C4-2B (cell line): Measurements from ENCODE around the gene SUMO3.

Experiments
- ZFX ChIP-seq: fragments of 450-650 bp; IDR thresholded peaks from 2 replicates; pipeline ENCODE4 v1.6.1; 2017
- TF ChIP-seq, protein P1 (sequence below): fragments of 450-650 bp; conservative IDR thresholded peaks from 2 replicates; pipeline ENCODE4 v1.5.1; 2017; ENCODE audit warnings: mild to moderate bottlenecking

- TF ChIP-seq, protein P1, sequence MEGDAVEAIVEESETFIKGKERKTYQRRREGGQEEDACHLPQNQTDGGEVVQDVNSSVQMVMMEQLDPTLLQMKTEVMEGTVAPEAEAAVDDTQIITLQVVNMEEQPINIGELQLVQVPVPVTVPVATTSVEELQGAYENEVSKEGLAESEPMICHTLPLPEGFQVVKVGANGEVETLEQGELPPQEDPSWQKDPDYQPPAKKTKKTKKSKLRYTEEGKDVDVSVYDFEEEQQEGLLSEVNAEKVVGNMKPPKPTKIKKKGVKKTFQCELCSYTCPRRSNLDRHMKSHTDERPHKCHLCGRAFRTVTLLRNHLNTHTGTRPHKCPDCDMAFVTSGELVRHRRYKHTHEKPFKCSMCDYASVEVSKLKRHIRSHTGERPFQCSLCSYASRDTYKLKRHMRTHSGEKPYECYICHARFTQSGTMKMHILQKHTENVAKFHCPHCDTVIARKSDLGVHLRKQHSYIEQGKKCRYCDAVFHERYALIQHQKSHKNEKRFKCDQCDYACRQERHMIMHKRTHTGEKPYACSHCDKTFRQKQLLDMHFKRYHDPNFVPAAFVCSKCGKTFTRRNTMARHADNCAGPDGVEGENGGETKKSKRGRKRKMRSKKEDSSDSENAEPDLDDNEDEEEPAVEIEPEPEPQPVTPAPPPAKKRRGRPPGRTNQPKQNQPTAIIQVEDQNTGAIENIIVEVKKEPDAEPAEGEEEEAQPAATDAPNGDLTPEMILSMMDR: no peak
- no peak for TF ChIP-seq ZFX
These were observed 28.3 kb upstream of the SUMO3 start for GRCh38 chr21:44846224-44846484.
